ENCODE measurements around the gene FBXO2. TPM values are rescaled to one million over a fixed set of nuclear protein-coding genes. Genes with fewer than 3 reads are reported as not detected.

FBXO2 gene
- total and polyA plus RNA-seq, 9 of the 15 experiments (the other 6 are each of a cell fraction or from before 2014, with no cell fraction given) = 0.04 to 1.9 (median 0.27) TPM

GRCh38 chr1:11701981-11702803 lies 48.0 kb upstream of the FBXO2 start (continued):
- TF ChIP-seq CHD7 (IDR thresholded peaks at IDR 0.05; ENCODE audit: low read depth, low read length) (no peak), GATAD2A (IDR thresholded peaks at IDR 0.05) (no peak), NFRKB (IDR thresholded peaks at IDR 0.05; ENCODE audit: low read depth) (peak; percentile 67), MEIS2 (IDR thresholded peaks at IDR 0.05; ENCODE audit: partially characterized antibody) (no peak), POLR2B (IDR thresholded peaks at IDR 0.05; ENCODE audit: low read depth, partially characterized antibody) (no peak), RFX1 (IDR thresholded peaks at IDR 0.05) (no peak)
- TF ChIP-seq, protein P1, sequence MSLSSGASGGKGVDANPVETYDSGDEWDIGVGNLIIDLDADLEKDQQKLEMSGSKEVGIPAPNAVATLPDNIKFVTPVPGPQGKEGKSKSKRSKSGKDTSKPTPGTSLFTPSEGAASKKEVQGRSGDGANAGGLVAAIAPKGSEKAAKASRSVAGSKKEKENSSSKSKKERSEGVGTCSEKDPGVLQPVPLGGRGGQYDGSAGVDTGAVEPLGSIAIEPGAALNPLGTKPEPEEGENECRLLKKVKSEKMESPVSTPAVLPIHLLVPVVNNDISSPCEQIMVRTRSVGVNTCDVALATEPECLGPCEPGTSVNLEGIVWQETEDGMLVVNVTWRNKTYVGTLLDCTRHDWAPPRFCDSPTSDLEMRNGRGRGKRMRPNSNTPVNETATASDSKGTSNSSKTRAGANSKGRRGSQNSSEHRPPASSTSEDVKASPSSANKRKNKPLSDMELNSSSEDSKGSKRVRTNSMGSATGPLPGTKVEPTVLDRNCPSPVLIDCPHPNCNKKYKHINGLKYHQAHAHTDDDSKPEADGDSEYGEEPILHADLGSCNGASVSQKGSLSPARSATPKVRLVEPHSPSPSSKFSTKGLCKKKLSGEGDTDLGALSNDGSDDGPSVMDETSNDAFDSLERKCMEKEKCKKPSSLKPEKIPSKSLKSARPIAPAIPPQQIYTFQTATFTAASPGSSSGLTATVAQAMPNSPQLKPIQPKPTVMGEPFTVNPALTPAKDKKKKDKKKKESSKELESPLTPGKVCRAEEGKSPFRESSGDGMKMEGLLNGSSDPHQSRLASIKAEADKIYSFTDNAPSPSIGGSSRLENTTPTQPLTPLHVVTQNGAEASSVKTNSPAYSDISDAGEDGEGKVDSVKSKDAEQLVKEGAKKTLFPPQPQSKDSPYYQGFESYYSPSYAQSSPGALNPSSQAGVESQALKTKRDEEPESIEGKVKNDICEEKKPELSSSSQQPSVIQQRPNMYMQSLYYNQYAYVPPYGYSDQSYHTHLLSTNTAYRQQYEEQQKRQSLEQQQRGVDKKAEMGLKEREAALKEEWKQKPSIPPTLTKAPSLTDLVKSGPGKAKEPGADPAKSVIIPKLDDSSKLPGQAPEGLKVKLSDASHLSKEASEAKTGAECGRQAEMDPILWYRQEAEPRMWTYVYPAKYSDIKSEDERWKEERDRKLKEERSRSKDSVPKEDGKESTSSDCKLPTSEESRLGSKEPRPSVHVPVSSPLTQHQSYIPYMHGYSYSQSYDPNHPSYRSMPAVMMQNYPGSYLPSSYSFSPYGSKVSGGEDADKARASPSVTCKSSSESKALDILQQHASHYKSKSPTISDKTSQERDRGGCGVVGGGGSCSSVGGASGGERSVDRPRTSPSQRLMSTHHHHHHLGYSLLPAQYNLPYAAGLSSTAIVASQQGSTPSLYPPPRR (CRISPR knock-in tag; IDR thresholded peaks at IDR 0.05; ENCODE audit: borderline replicate concordance) = no peak
- TF ChIP-seq, protein P2, sequence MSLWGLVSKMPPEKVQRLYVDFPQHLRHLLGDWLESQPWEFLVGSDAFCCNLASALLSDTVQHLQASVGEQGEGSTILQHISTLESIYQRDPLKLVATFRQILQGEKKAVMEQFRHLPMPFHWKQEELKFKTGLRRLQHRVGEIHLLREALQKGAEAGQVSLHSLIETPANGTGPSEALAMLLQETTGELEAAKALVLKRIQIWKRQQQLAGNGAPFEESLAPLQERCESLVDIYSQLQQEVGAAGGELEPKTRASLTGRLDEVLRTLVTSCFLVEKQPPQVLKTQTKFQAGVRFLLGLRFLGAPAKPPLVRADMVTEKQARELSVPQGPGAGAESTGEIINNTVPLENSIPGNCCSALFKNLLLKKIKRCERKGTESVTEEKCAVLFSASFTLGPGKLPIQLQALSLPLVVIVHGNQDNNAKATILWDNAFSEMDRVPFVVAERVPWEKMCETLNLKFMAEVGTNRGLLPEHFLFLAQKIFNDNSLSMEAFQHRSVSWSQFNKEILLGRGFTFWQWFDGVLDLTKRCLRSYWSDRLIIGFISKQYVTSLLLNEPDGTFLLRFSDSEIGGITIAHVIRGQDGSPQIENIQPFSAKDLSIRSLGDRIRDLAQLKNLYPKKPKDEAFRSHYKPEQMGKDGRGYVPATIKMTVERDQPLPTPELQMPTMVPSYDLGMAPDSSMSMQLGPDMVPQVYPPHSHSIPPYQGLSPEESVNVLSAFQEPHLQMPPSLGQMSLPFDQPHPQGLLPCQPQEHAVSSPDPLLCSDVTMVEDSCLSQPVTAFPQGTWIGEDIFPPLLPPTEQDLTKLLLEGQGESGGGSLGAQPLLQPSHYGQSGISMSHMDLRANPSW (CRISPR knock-in tag; IDR thresholded peaks at IDR 0.05) = no peak

Measured in K562 (cell line).